Nephron progenitor cell (in vitro differentiated cells): ENCODE measurements around the gene GABBR1.

Experiments
- DNase-seq: peaks from one replicate; pipeline ENCODE4 v3.0.0; 2021
- H3K27ac Mint-ChIP-seq: 2 replicates; pipeline ENCODE4 v1.8.0; 2021; ENCODE audit warnings: mild to moderate bottlenecking, moderate library complexity, mixed read lengths
- H3K27me3 Mint-ChIP-seq: 2 replicates; pipeline ENCODE4 v1.8.0; 2021; ENCODE audit warnings: mild to moderate bottlenecking, low read depth, mixed read lengths; ENCODE audit not compliant: poor library complexity
- H3K36me3 Mint-ChIP-seq: 2 replicates; pipeline ENCODE4 v1.8.0; 2021; ENCODE audit warnings: low read depth, mixed read lengths
- H3K4me1 Mint-ChIP-seq: 2 replicates; pipeline ENCODE4 v1.8.0; 2021; ENCODE audit warnings: mixed read lengths
- H3K4me3 Mint-ChIP-seq: 2 replicates; pipeline ENCODE4 v1.8.0; 2021; ENCODE audit warnings: mild to moderate bottlenecking, moderate library complexity, mixed read lengths
- H3K9me3 Mint-ChIP-seq: 2 replicates; pipeline ENCODE4 v1.8.0; 2021; ENCODE audit warnings: mild to moderate bottlenecking, moderate library complexity, mixed read lengths
- TF ChIP-seq, protein P1 (sequence below): fragments of 200-600 bp; sonication (generic); IDR thresholded peaks from 2 replicates; pipeline ENCODE4 v1.5.0; 2021; ENCODE audit warnings: antibody characterized with exemption

GABBR1 gene

DNA sequence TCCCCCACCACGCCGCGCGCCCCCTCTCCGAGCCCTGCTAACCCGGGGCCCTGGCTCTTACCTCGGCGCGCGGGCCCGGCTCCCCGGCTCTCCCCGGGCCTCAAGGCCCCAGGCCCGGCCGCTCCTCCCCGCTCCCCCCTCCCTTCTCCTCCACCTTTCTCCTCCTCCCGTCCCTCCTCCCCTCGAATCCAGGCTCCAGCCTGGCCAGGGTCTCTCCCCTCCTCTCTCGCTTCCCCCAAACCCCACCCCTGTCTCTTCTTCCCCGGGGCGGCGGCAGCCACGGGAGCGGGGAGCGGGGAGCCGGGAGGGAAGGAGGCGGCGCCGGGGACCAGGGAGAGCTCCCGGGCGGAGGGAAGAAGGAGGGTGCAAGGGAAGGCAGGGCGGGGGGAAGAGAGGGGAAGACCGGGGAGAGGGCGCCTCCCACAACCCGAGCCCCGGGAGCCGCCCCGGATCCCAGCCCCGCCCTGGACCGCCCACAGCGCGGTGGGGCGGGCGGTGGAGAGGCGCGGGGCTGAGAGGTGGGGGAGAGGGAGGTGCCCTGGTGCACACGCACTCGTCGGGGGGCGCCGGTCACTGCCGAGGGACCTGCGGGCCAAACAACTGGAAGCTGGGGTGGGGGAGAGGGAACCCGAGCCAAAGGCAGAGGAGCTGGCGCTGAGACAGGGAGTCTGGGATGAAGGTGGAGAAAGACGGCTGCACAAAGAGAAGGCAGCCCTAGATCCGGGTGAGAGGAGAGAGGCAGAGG is at the start of gene GABBR1:
TSS of gene GABBR1 (minus strand) at position 395 of the 745 bp plus-strand sequence. CDS start 798 bp downstream, outside the sequence.
- peak; percentile 88 for DNase-seq
- TF ChIP-seq, protein P1, sequence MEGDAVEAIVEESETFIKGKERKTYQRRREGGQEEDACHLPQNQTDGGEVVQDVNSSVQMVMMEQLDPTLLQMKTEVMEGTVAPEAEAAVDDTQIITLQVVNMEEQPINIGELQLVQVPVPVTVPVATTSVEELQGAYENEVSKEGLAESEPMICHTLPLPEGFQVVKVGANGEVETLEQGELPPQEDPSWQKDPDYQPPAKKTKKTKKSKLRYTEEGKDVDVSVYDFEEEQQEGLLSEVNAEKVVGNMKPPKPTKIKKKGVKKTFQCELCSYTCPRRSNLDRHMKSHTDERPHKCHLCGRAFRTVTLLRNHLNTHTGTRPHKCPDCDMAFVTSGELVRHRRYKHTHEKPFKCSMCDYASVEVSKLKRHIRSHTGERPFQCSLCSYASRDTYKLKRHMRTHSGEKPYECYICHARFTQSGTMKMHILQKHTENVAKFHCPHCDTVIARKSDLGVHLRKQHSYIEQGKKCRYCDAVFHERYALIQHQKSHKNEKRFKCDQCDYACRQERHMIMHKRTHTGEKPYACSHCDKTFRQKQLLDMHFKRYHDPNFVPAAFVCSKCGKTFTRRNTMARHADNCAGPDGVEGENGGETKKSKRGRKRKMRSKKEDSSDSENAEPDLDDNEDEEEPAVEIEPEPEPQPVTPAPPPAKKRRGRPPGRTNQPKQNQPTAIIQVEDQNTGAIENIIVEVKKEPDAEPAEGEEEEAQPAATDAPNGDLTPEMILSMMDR, result no peak
- peak within 1 kb of the TSS; percentile 90 for H3K4me3 Mint-ChIP-seq
- peaks cover 28% of the 10 kb centered on the region for H3K27me3 Mint-ChIP-seq
- H3K36me3 Mint-ChIP-seq, result peaks cover 8% of the 10 kb centered on the region
- H3K4me1 Mint-ChIP-seq, result peaks cover 54% of the 10 kb centered on the region
- H3K27ac Mint-ChIP-seq, result peak within 1 kb of the TSS; percentile 96
- H3K9me3 Mint-ChIP-seq, result no peaks in the 10 kb centered on the region

DNA sequence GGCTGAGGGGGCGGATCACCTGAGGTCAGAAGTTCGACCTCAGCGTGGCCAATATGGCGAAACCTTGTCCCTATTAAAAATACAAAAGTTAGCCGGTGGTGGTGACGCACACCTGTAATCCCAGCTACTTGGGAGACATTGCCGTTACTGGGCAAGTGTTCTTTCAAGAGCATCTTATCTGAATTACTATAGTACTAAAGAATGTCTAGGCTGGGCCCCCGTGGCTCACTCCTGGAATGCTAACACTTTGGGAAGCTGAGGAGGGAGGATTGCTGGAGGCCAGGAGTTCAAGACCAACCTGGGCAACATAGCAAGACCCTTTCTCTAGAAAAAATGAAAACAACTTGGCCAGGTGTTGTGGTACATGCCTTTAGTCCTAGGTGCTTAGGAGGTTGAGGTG is 48.8 kb upstream of the GABBR1 start:
- DNase-seq, result no peak
- Mint-ChIP-seq H3K4me3 (no peak overlapping the region), H3K27me3 (peaks cover 20% of the 10 kb centered on the region), H3K9me3 (peaks cover 12% of the 10 kb centered on the region), H3K36me3 (no peaks in the 10 kb centered on the region), H3K4me1 (peaks cover 5% of the 10 kb centered on the region), H3K27ac (no peak overlapping the region)
- TF ChIP-seq, protein P1, result no peak

DNA sequence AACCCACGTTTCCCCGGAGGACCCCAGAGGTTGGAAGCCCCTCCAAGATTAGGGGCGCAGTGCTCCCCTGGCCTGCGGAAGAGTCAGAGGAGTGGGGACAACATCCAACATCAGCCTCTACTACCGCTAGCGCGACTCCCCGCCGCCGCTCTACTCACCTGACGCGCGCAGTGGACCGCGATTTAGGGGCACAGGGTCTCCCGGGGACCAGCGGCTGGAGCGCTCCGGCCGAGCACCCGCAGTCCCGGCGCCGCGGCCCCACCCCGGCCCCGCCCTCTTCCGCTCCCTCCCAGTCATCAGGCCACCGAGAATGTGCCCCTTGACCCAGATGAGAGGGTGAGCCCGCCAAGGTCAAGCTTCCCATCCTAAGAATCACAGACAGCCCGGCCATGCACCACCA is 47.9 kb upstream of the GABBR1 start, which contains the start of gene ZFP57:
TSS of gene ZFP57 (minus strand) at position 249 of the 400 bp plus-strand sequence. CDS start 4,149 bp downstream, outside the sequence.
- H3K4me3 Mint-ChIP-seq, result no peak within 1 kb of the TSS

DNA sequence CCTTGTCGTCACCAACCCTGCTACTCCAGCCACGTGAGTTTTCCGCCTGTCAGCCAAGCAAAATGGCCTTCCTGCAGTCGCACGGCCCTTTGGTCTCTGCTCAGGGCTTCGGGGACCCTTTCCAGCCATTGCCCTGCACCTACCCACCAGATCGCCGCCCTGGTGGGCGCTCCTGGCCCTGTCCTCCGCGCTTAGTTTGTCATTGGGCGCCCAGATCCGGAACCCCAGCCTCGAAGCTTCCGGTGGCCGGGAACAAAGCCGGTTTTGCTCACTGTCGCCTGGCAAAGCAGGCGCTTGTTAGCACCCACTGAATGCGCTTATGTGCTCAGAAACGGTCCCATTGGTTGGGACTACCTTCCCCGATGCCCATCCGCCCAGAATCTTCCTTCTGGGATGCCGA is 47.4 kb upstream of the GABBR1 start:
- H3K4me3 Mint-ChIP-seq, result no peak overlapping the region
- TF ChIP-seq, protein P1, result no peak
- H3K4me1 Mint-ChIP-seq, result peaks cover 5% of the 10 kb centered on the region
- no peaks in the 10 kb centered on the region for H3K36me3 Mint-ChIP-seq
- H3K27ac Mint-ChIP-seq, result no peak overlapping the region
- H3K9me3 Mint-ChIP-seq, result peaks cover 16% of the 10 kb centered on the region
- peaks cover 20% of the 10 kb centered on the region for H3K27me3 Mint-ChIP-seq
- DNase-seq, result no peak

More for the DNA sequence above, 47.9 kb upstream of the GABBR1 start, which contains the start of gene ZFP57:
- Mint-ChIP-seq H3K27me3 (peaks cover 20% of the 10 kb centered on the region), H3K27ac (no peak within 1 kb of the TSS), H3K9me3 (peaks cover 15% of the 10 kb centered on the region), H3K4me1 (peaks cover 5% of the 10 kb centered on the region), H3K36me3 (no peaks in the 10 kb centered on the region)
- DNase-seq, result no peak
- TF ChIP-seq, protein P1, result no peak

DNA sequence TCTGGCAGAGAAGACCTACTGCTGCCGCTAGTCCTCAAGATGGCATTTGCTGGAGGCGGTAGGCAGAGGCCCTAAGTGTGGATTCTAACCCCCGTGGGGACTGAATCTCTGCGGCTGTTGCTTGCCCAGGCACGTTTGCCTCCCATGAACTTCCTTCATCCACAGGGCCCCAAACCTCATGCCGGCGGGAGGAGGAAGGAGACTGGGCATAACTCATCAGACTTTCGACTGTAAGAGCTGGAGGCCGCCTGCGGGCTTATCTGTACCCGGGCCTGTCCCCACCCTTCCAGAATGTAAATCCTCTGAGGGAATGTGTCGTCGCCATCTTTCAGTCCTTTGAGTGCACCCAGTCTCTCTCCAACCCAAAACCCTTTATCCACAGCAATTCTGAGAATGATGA is 47.0 kb upstream of the GABBR1 start:
- peaks cover 15% of the 10 kb centered on the region for H3K9me3 Mint-ChIP-seq
- peaks cover 22% of the 10 kb centered on the region for H3K27me3 Mint-ChIP-seq
- H3K4me3 Mint-ChIP-seq, result no peak overlapping the region
- no peak for DNase-seq
- H3K4me1 Mint-ChIP-seq, result peaks cover 5% of the 10 kb centered on the region
- no peak overlapping the region for H3K27ac Mint-ChIP-seq
- TF ChIP-seq, protein P1, result no peak
- no peaks in the 10 kb centered on the region for H3K36me3 Mint-ChIP-seq

DNA sequence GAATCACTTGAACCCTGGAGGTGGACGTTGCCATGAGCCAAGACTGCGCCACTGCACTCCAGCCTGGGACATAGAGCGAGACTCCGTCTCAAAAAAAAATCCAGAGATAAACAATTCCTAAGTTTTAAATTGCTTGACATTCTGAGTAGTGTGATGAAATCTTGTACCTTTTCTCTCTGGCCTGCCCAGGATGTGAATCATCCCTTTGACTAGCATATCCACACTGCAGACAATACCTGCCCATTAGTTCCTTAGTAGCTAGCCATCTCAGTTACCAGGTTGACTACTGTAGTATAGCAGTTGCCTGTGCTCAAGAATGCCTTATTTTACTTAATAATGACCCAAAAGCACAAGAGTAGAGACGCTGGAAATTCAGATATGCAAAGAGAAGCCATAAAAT is 45.1 kb upstream of the GABBR1 start:
- H3K9me3 Mint-ChIP-seq, result peaks cover 13% of the 10 kb centered on the region
- no peak overlapping the region for H3K4me3 Mint-ChIP-seq
- no peaks in the 10 kb centered on the region for H3K36me3 Mint-ChIP-seq
- DNase-seq, result no peak
- H3K27me3 Mint-ChIP-seq, result peaks cover 23% of the 10 kb centered on the region
- H3K4me1 Mint-ChIP-seq, result peaks cover 5% of the 10 kb centered on the region
- TF ChIP-seq, protein P1, result no peak
- H3K27ac Mint-ChIP-seq, result no peak overlapping the region
